Upper lobe of left lung (tissue), 6 donors: ENCODE measurements around the gene PTPRS. TPM values are rescaled to one million over a fixed set of nuclear protein-coding genes. Genes with fewer than 3 reads are reported as not detected.
A peak's percentile ranks its signal among the peaks of the same experiment; 100 is the strongest.
"Not testable (repeated sequence)": the region's sequence is repeated elsewhere in the genome, so short reads cannot be mapped to it uniquely, and the experiment has no call there.

Experiments used
- ATAC-seq, 2 donors: fragments of 200-7000 bp; cut with Tn5 transposase; one replicate each; pipeline ENCODE4 v1.9.1; 2022; ENCODE audit warnings: mild to moderate bottlenecking in 2 of 2, moderate library complexity in 2 of 2; ENCODE audit not compliant: low FRiP score in 2 of 2
- DNase-seq, 2 donors: peaks; one replicate each; pipeline ENCODE4 v3.0.0-alpha.2; 2019 to 2020
- H3K27ac ChIP-seq, 4 donors: fragments of 200-600 bp; sonication (generic); one replicate each; pipeline ENCODE4 v1.5.1; 2016 to 2019
- H3K27me3 ChIP-seq, 4 donors: fragments of 200-600 bp; sonication (generic); one replicate each; pipeline ENCODE4 v1.5.1; 2017 to 2019
- H3K36me3 ChIP-seq, 4 donors: fragments of 200-600 bp; sonication (generic); one replicate each; pipeline ENCODE4 v1.5.1; 2016 to 2019
- H3K4me1 ChIP-seq, 4 donors: fragments of 200-600 bp; sonication (generic); one replicate each; pipeline ENCODE4 v1.5.1; 2018 to 2019
- H3K4me3 ChIP-seq, 4 donors: fragments of 200-600 bp; sonication (generic); one replicate each; pipeline ENCODE4 v1.5.1; 2017 to 2019; ENCODE audit warnings: mild to moderate bottlenecking in 2 of 4, moderate library complexity in 1 of 4
- H3K9me3 ChIP-seq, 4 donors: fragments of 200-600 bp; sonication (generic); one replicate each; pipeline ENCODE4 v1.5.1; 2018 to 2019
- CTCF ChIP-seq, 6 experiments: fragments of 450-650 bp in 4 of 6; fragments of 200-600 bp in 2 of 6; sonication (generic) in 2 of 6; IDR thresholded peaks; one replicate each; pipeline ENCODE4 v1.5.1; 2016 to 2019; ENCODE audit warnings: antibody characterized with exemption in 6 of 6
- EP300 ChIP-seq, 4 donors: sonication (generic); formaldehyde crosslinking; IDR thresholded peaks; one replicate each; pipeline ENCODE4 v1.5.1; 2017; ENCODE audit warnings: antibody characterized with exemption in 4 of 4, control low read depth in 2 of 4
- POLR2A ChIP-seq, 4 donors: fragments of 450-650 bp; IDR thresholded peaks; one replicate each; pipeline ENCODE4 v1.5.1; 2016 to 2017; ENCODE audit warnings: antibody characterized with exemption in 4 of 4, mild to moderate bottlenecking in 2 of 4
- POLR2AphosphoS5 ChIP-seq, 2 donors: sonication (generic); formaldehyde crosslinking; IDR thresholded peaks; one replicate each; pipeline ENCODE4 v1.5.1; 2017; ENCODE audit warnings: antibody characterized with exemption in 2 of 2
- WGBS, 2 donors: methylation state at CpG; one replicate each; pipeline ENCODE4 v1.1.5; 2017 to 2018; 5-methylcytosine and 5-hydroxymethylcytosine counted together
- total RNA-seq, 6 donors: library from RNA; depleted of rRNA in 4 of 6; stranded (reverse); fragments of >200 nt in 4 of 6; gene quantifications; one replicate each; pipeline versions ENCODE4 v1.1.0 to v1.2.1, GENCODE V29; 2016 to 2021
- donor health status: DM: no; HTN: no; CAD: no; lungs with moderate emphysema.
- donor health status: DM: no; HTN: yes; CAD: no; lungs with severe emphysema.

PTPRS gene
- 100 to 1,000 TPM in 4 of 6 donors, 10 to 100 TPM in 2; 85.6 to 325 (median 146) TPM for total RNA-seq

GRCh38 chr19:5340637-5341447 lies at the start of gene PTPRS:
Gene PTPRS, minus strand, starts transcription at chr19:5340812. Its CDS starts 54,672 bp downstream, at chr19:5286140.
- Histone ChIP-seq H3K9me3 (peaks cover 0 to 3% (median 0%) of the 10 kb centered on the region in 4 donors), H3K4me1 (peaks cover 11 to 26% (median 15%) of the 10 kb centered on the region in 4 donors), H3K27me3 (peaks cover 0 to 41% (median 29%) of the 10 kb centered on the region in 4 donors), H3K27ac (no peak within 1 kb of the TSS), H3K36me3 (no peaks in the 10 kb centered on the region), H3K4me3 (peak within 1 kb of the TSS; percentile 31 to 57 (median 53))
- 15 to 27% methylated on average over 11 to 15 of the region's 81 CpGs for WGBS, 2 donors
- DNase-seq (peak; percentile 35 to 96), ATAC-seq (peak in 1 of 2 donors; percentile 92)
- no peak for TF ChIP-seq CTCF (IDR thresholded peaks at IDR 0.05)
- TF ChIP-seq POLR2A (IDR thresholded peaks at IDR 0.05): no peak
- no peak for TF ChIP-seq POLR2AphosphoS5 (IDR thresholded peaks at IDR 0.05)
- TF ChIP-seq EP300 (IDR thresholded peaks at IDR 0.05): no peak

DNA sequence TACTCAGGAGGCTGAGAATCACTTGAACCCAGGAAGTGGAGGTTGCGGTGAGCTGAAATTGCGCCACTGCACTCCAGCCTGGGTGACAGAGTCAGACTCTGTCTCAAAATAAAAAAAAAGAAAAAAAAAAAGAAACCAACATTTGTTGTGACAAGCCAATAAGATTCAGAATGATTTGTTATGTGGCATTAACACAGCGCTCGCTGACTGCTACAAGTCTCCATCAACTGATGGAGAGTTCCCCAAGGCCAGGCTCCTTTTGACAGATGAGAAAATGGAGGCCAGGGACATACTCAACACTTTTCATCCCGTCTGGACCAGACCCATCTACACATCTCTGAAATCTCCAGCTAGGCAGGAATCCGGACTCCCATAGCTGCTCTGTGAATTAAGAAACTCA lies 48.7 kb upstream of the PTPRS start:
- H3K4me1 ChIP-seq: no peaks in the 10 kb centered on the region
- H3K4me3 ChIP-seq: no peak overlapping the region
- no peak overlapping the region for H3K27ac ChIP-seq
- ATAC-seq: no peak
- H3K27me3 ChIP-seq: peaks cover 0 to 4% (median under 1%) of the 10 kb centered on the region in 4 donors
- WGBS, 2 donors: 80 to 81% methylated on average over 6 of the region's 6 CpGs
- no peaks in the 10 kb centered on the region for H3K9me3 ChIP-seq
- H3K36me3 ChIP-seq: no peaks in the 10 kb centered on the region
- DNase-seq: no peak
- no peak for TF ChIP-seq POLR2AphosphoS5 (IDR thresholded peaks at IDR 0.05)
- TF ChIP-seq CTCF (IDR thresholded peaks at IDR 0.05): no peak
- no peak for TF ChIP-seq EP300 (IDR thresholded peaks at IDR 0.05)
- no peak for TF ChIP-seq POLR2A (IDR thresholded peaks at IDR 0.05)

- no peak overlapping the region for H3K27ac ChIP-seq
- DNase-seq (no peak), ATAC-seq (no peak)
- H3K4me1 ChIP-seq: no peaks in the 10 kb centered on the region
- TF ChIP-seq POLR2A (IDR thresholded peaks at IDR 0.05) (no peak), CTCF (IDR thresholded peaks at IDR 0.05) (no peak), POLR2AphosphoS5 (IDR thresholded peaks at IDR 0.05) (no peak), EP300 (IDR thresholded peaks at IDR 0.05) (no peak)
- H3K27me3 ChIP-seq: no peaks in the 10 kb centered on the region
- no peak overlapping the region for H3K4me3 ChIP-seq
- WGBS, 2 donors: 100% methylated on average over 1 of the region's 1 CpG
- peaks cover 0 to 16% (median 5%) of the 10 kb centered on the region in 4 donors for H3K9me3 ChIP-seq
- no peaks in the 10 kb centered on the region for H3K36me3 ChIP-seq
Observed at GRCh38 chr19:5387472-5387871, 46.9 kb upstream of the PTPRS start.

DNA sequence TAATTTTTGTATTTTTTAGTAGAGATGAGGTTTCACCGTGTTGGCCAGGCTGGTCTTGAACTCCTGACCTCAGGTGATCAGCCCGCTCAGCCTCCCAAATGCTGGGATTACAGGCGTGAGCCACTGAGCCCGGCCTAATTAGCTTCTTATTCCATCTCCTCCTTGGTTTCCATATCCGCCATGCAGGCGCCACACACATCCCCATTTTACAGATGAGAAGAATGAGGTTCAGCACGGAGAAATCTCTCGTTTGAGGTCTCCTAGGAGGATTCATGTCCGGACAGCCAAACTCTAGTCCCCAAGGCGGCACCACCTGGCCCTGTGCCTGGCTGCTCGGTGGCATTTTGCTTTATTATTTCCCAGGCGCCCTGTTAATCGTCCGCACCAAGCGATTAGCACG lies 46.2 kb upstream of the PTPRS start:
- Histone ChIP-seq H3K9me3 (peaks cover under 1 to 22% (median 10%) of the 10 kb centered on the region in 4 donors), H3K27me3 (no peaks in the 10 kb centered on the region)
- WGBS, 2 donors: 86 to 89% methylated on average over 13 to 16 of the region's 16 CpGs

DNA sequence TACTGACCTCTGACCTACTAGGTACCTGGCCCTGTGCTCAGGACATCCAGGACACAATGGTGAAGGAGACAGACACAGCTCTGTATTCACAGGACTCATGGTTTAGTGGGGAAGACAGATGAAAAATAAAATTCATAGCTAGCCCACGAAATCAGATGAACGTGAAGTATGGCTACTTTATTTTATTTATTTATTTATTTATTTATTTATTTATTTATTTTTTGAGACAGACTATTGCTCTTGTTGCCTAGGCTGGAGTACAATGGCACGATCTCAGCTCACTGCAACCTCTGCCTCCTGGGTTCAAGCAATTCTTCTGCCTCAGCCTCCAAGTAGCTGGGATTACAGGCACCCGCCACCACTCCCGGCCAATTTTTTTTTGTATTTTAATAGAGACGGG lies 40.6 kb upstream of the PTPRS start:
- H3K27me3 ChIP-seq, H3K36me3 ChIP-seq, H3K27ac ChIP-seq, DNase-seq, H3K4me1 ChIP-seq, ATAC-seq, H3K4me3 ChIP-seq: not testable (repeated sequence)
- peaks cover 6 to 33% (median 19%) of the 10 kb centered on the region in 4 donors for H3K9me3 ChIP-seq
- 91 to 95% methylated on average over 6 of the region's 6 CpGs for WGBS, 2 donors

More for the DNA sequence above, 46.2 kb upstream of the PTPRS start:
- Histone ChIP-seq H3K36me3 (no peaks in the 10 kb centered on the region), H3K4me1 (no peaks in the 10 kb centered on the region), H3K4me3 (no peak overlapping the region), H3K27ac (no peak overlapping the region)
- TF ChIP-seq EP300 (IDR thresholded peaks at IDR 0.05): no peak
- TF ChIP-seq CTCF (IDR thresholded peaks at IDR 0.05): no peak
- TF ChIP-seq POLR2A (IDR thresholded peaks at IDR 0.05): no peak
- no peak for TF ChIP-seq POLR2AphosphoS5 (IDR thresholded peaks at IDR 0.05)
- DNase-seq (no peak), ATAC-seq (no peak)
